DOHH2 (cell line): Measurements from ENCODE around the gene AUH.

Experiments
- H3F3A ChIP-seq: fragments of 200-600 bp; sonication (generic), shearing (Covaris generic); 2 replicates; pipeline ENCODE4 v1.6.0; 2016; ENCODE audit warnings: antibody characterized with exemption, mild to moderate bottlenecking; ENCODE audit not compliant: control insufficient read depth, insufficient read depth
- H3K27ac ChIP-seq: fragments of 200-600 bp; sonication (generic); 2 replicates; pipeline ENCODE4 v1.5.1; 2014; ENCODE audit warnings: low read depth, mild to moderate bottlenecking, low read length, moderate library complexity
- H3K27me3 ChIP-seq: fragments of 200-600 bp; sonication (generic); 2 replicates; pipeline ENCODE4 v1.6.1; 2014; ENCODE audit warnings: mild to moderate bottlenecking, low read length, mixed read lengths; ENCODE audit not compliant: control insufficient read depth
- H3K36me3 ChIP-seq: fragments of 200-600 bp; sonication (generic); 2 replicates; pipeline ENCODE4 v1.6.1; 2014; ENCODE audit warnings: mild to moderate bottlenecking, low read length, moderate library complexity, mixed read lengths; ENCODE audit not compliant: control insufficient read depth
- H3K4me1 ChIP-seq: fragments of 200-600 bp; sonication (generic); 2 replicates; pipeline ENCODE4 v1.6.1; 2014; ENCODE audit warnings: mild to moderate bottlenecking, low read length, mixed read lengths; ENCODE audit not compliant: control insufficient read depth
- H3K4me2 ChIP-seq: fragments of 200-600 bp; sonication (generic); 2 replicates; pipeline ENCODE4 v1.6.0; 2014; ENCODE audit warnings: mild to moderate bottlenecking, low read length, moderate library complexity
- H3K4me3 ChIP-seq: fragments of 200-600 bp; sonication (generic); 2 replicates; pipeline ENCODE4 v1.5.1; 2014; ENCODE audit warnings: mild to moderate bottlenecking, low read length, mixed read lengths
- H3K79me2 ChIP-seq: fragments of 200-600 bp; sonication (generic); 2 replicates; pipeline ENCODE4 v1.6.1; 2014; ENCODE audit warnings: mild to moderate bottlenecking, low read length, mixed read lengths; ENCODE audit not compliant: control insufficient read depth
- H3K9me2 ChIP-seq: fragments of 200-600 bp; sonication (generic); replicated peaks from 2 replicates; pipeline ENCODE4 v1.6.1; 2014; ENCODE audit warnings: mild to moderate bottlenecking, low read length, mixed read lengths; ENCODE audit not compliant: control insufficient read depth
- H3K9me3 ChIP-seq: fragments of 200-600 bp; sonication (generic); 2 replicates; pipeline ENCODE4 v1.6.1; 2014; ENCODE audit warnings: antibody characterized with exemption, low read length, mixed read lengths; ENCODE audit not compliant: control insufficient read depth, insufficient read depth
- H4K20me1 ChIP-seq: fragments of 200-600 bp; sonication (generic); 2 replicates; pipeline ENCODE4 v1.6.0; 2014; ENCODE audit warnings: low read depth, mild to moderate bottlenecking, antibody characterized with exemption, low read length, moderate library complexity; ENCODE audit not compliant: control insufficient read depth, insufficient read depth
- EZH2phosphoT487 ChIP-seq: fragments of 200-600 bp; sonication (generic); IDR thresholded peaks from 2 replicates; pipeline ENCODE4 v1.6.1; 2017; ENCODE audit warnings: borderline replicate concordance, mild to moderate bottlenecking, antibody characterized with exemption, low read length, moderate library complexity, mixed read lengths
- TF ChIP-seq, protein P1 (sequence below): fragments of 200-600 bp; sonication (generic); IDR thresholded peaks from one replicate; pipeline ENCODE4 v1.5.1; 2014; ENCODE audit warnings: antibody characterized with exemption, mild to moderate bottlenecking, low read depth, low read length; ENCODE audit not compliant: poor library complexity, severe bottlenecking

Gene AUH

DNA sequence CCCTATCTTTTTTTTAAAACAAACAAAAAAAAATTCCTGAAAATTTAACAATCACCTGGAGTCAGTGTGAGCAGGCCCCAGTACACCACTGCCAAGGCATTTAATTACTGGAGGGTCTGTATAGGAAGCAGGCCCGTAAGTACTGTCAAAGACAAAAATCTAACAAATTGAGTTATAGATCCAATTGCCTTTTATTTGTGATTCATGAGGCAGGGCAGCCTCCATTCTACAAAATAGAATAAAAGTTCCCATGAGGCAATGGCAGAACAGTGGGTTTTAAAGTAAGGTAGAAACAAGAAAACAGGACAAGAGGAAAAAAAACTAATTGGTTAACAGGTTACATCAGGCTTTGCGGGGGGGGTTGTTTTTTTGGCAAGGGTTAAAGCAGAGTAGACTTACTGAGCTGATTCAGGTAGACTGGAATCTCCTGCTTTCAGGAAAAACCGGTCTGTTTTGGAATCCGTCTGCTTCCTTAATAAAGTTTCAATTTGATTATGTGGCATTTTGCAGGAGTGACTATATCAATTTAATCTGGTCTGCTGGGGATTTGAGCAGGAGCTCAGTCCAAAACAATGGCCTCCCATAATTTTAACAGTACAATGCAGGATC, 48.9 kb downstream of the AUH start:
- no peaks in the 10 kb centered on the region for H3K27me3 ChIP-seq
- no peaks in the 10 kb centered on the region for H3K36me3 ChIP-seq
- TF ChIP-seq EZH2phosphoT487: no peak
- TF ChIP-seq, protein P1, sequence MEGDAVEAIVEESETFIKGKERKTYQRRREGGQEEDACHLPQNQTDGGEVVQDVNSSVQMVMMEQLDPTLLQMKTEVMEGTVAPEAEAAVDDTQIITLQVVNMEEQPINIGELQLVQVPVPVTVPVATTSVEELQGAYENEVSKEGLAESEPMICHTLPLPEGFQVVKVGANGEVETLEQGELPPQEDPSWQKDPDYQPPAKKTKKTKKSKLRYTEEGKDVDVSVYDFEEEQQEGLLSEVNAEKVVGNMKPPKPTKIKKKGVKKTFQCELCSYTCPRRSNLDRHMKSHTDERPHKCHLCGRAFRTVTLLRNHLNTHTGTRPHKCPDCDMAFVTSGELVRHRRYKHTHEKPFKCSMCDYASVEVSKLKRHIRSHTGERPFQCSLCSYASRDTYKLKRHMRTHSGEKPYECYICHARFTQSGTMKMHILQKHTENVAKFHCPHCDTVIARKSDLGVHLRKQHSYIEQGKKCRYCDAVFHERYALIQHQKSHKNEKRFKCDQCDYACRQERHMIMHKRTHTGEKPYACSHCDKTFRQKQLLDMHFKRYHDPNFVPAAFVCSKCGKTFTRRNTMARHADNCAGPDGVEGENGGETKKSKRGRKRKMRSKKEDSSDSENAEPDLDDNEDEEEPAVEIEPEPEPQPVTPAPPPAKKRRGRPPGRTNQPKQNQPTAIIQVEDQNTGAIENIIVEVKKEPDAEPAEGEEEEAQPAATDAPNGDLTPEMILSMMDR: no peak
- no peaks in the 10 kb centered on the region for H3K9me2 ChIP-seq
- H3K9me3 ChIP-seq: no peaks in the 10 kb centered on the region
- H3K27ac ChIP-seq: no peak overlapping the region
- H3K79me2 ChIP-seq: no peaks in the 10 kb centered on the region
- H4K20me1 ChIP-seq: no peaks in the 10 kb centered on the region
- H3K4me3 ChIP-seq: no peak overlapping the region
- H3F3A ChIP-seq: no peaks in the 10 kb centered on the region
- no peak overlapping the region for H3K4me2 ChIP-seq
- peaks cover 12% of the 10 kb centered on the region for H3K4me1 ChIP-seq

DNA sequence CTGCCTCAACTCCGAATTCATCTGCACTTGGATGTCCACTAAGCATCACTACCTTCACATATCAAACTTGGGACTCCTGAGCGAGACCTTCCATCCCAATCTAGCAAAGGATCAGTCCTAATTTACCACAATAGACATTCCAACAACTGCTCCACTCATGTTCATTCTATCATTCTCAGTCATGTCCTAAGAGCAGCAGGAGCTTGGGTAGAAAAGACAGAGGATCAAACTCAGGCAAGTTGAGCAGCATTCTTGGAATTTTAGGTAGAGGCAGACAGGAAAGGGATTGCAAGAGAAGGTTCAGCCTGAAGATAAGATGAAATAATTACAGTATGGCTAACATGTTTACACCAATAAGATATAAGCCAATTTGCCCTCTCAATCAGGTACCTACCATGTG, 51.7 kb downstream of the AUH start:
- Histone ChIP-seq H3K36me3 (0 out of 2 replicates have a peak, but pooled peaks cover 3% of the 10 kb centered on the region), H3K9me2 (no peaks in the 10 kb centered on the region), H3K4me2 (no peak overlapping the region), H3K4me1 (peaks cover 36% of the 10 kb centered on the region), H4K20me1 (no peaks in the 10 kb centered on the region), H3K4me3 (no peak overlapping the region), H3K79me2 (no peaks in the 10 kb centered on the region), H3F3A (no peaks in the 10 kb centered on the region), H3K27ac (no peak overlapping the region), H3K9me3 (no peaks in the 10 kb centered on the region), H3K27me3 (no peaks in the 10 kb centered on the region)
- TF ChIP-seq, protein P1: no peak
- no peak for TF ChIP-seq EZH2phosphoT487

DNA sequence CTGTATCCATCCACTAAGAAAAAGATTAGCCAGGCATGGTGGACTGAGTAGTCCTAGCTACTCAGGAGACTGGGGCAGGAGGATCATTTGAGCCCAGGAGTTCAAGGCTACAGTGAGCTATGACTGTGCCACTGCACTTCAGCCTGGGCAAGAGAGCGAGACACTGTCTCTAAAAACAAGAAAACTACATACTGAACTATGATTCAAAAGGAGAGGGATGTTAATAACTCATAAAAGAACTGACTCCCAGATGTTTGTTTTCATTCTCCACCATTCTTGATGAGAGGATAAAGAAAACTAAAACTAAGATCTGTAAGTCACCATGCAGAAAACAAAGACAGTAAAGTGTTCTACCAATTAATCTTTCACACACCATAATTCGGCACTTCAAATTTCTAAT, 53.5 kb downstream of the AUH start:
- Histone ChIP-seq H3K4me3 (no peak overlapping the region), H3K27ac (peak overlapping the region; percentile 56; the same call in 1 of the 2 replicates), H3K9me2 (no peaks in the 10 kb centered on the region), H3K27me3 (no peaks in the 10 kb centered on the region), H3K9me3 (no peaks in the 10 kb centered on the region), H3K4me2 (no peak overlapping the region), H3K36me3 (0 out of 2 replicates have a peak, but pooled peaks cover 3% of the 10 kb centered on the region), H3F3A (no peaks in the 10 kb centered on the region), H4K20me1 (no peaks in the 10 kb centered on the region), H3K4me1 (peaks cover 40% of the 10 kb centered on the region), H3K79me2 (no peaks in the 10 kb centered on the region)
- TF ChIP-seq EZH2phosphoT487: no peak
- TF ChIP-seq, protein P1: no peak
